ENCODE measurements around the gene ATG4B. TPM values are rescaled to one million over a fixed set of nuclear protein-coding genes. Genes with fewer than 3 reads are reported as not detected.

Gene ATG4B
- total RNA-seq, 4 donors from 2014 or later, result 50.5 to 173 (median 88.0) TPM

DNA sequence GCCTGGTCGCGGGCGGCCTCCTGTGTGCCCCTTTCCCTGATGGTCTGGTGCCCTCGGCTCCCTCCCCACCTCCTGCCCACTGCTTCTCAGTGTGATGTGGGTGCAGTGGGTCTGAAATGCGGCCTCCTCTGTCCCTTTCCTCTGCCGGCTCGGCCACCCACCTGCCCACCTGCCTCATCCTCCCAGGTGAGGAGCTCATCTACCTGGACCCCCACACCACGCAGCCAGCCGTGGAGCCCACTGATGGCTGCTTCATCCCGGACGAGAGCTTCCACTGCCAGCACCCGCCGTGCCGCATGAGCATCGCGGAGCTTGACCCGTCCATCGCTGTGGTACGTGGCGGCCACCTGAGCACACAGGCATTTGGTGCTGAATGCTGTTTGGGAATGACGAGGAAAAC, 30.9 kb downstream of the ATG4B start:
- Histone ChIP-seq H3K27me3 (no peaks in the 10 kb centered on the region), H3K27ac (no peak overlapping the region), H3K9me3 (no peaks in the 10 kb centered on the region), H3K4me1 (peaks cover 3% of the 10 kb centered on the region), H3K36me3 (peaks cover 65% of the 10 kb centered on the region), H3K4me3 (no peak overlapping the region)
- no peak for DNase-seq (ENCODE audit: low spot score in 2 of 2)
- 97% methylated on average over 17 of the region's 21 CpGs for WGBS
- no peak for TF ChIP-seq POLR2AphosphoS5 (IDR thresholded peaks at IDR 0.05)

GRCh38 chr2:241668839-241669238, 31.3 kb downstream of the ATG4B start:
- TF ChIP-seq POLR2A (IDR thresholded peaks at IDR 0.05) (no peak), POLR2AphosphoS5 (IDR thresholded peaks at IDR 0.05) (no peak), EP300 (IDR thresholded peaks at IDR 0.05) (no peak)
- TF ChIP-seq, protein P1, sequence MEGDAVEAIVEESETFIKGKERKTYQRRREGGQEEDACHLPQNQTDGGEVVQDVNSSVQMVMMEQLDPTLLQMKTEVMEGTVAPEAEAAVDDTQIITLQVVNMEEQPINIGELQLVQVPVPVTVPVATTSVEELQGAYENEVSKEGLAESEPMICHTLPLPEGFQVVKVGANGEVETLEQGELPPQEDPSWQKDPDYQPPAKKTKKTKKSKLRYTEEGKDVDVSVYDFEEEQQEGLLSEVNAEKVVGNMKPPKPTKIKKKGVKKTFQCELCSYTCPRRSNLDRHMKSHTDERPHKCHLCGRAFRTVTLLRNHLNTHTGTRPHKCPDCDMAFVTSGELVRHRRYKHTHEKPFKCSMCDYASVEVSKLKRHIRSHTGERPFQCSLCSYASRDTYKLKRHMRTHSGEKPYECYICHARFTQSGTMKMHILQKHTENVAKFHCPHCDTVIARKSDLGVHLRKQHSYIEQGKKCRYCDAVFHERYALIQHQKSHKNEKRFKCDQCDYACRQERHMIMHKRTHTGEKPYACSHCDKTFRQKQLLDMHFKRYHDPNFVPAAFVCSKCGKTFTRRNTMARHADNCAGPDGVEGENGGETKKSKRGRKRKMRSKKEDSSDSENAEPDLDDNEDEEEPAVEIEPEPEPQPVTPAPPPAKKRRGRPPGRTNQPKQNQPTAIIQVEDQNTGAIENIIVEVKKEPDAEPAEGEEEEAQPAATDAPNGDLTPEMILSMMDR (IDR thresholded peaks at IDR 0.05), result no peak
- peaks cover 3% of the 10 kb centered on the region for H3K4me1 ChIP-seq
- no peaks in the 10 kb centered on the region for H3K9me3 ChIP-seq
- H3K27ac ChIP-seq, result no peak overlapping the region
- no peak for DNase-seq (ENCODE audit: low spot score in 2 of 2)
- no peaks in the 10 kb centered on the region for H3K27me3 ChIP-seq
- 93% methylated on average over 12 of the region's 12 CpGs for WGBS
- peaks cover 65% of the 10 kb centered on the region for H3K36me3 ChIP-seq
- no peak overlapping the region for H3K4me3 ChIP-seq

DNA sequence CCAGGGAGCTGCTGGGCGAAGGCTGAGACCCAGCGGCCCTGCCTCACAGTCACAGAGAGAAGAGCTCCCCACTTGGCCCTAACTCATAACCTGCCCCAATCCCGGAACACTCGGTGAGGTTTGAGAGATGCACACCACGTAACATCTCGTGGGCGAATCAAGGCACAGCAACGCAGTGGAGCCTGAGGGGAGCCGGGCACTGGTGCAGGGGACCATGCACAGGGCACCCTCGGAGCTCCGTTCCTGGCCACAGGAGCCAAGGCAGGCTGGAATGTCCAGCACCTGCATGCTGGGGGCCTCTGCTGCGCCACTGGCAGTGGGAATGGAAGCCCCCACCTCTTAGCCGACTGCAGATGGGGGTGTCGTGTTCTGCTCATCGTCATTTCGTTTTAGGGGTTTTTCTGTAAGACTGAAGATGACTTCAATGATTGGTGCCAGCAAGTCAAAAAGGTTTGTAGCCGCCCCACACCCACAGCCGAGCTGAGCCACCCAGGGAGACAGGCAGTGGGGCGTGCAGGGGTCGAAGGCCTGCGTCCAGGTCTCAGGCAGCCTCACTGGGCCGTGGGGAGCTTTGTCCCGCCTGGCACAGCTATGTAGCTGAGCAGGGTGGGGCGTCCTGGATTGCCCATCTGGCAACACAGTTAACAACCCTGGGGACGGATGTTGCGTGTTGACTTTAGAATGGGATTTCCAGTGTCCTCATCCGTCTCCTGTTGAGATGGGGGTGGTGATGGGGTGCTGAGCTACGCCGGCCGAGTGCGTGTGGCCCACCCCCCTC, 33.0 kb downstream of the ATG4B start:
- no peaks in the 10 kb centered on the region for H3K4me1 ChIP-seq
- H3K9me3 ChIP-seq, result no peaks in the 10 kb centered on the region
- H3K36me3 ChIP-seq, result peaks cover 65% of the 10 kb centered on the region
- no peak overlapping the region for H3K27ac ChIP-seq
- H3K4me3 ChIP-seq, result no peak overlapping the region
- WGBS, result 85% methylated on average over 18 of the region's 31 CpGs
- no peak for DNase-seq (ENCODE audit: low spot score in 2 of 2)
- H3K27me3 ChIP-seq, result no peaks in the 10 kb centered on the region
- TF ChIP-seq EP300 (IDR thresholded peaks at IDR 0.05), result no peak
- no peak for TF ChIP-seq POLR2AphosphoS5 (IDR thresholded peaks at IDR 0.05)
- TF ChIP-seq, protein P1 (IDR thresholded peaks at IDR 0.05), result no peak
- no peak for TF ChIP-seq POLR2A (IDR thresholded peaks at IDR 0.05)

- H3K27ac ChIP-seq, result no peak overlapping the region
- no peak overlapping the region for H3K4me3 ChIP-seq
- peaks cover 66% of the 10 kb centered on the region for H3K36me3 ChIP-seq
- DNase-seq (ENCODE audit: low spot score in 2 of 2), result no peak
- no peaks in the 10 kb centered on the region for H3K9me3 ChIP-seq
- no peaks in the 10 kb centered on the region for H3K4me1 ChIP-seq
- TF ChIP-seq, protein P1 (IDR thresholded peaks at IDR 0.05), result no peak
- TF ChIP-seq POLR2AphosphoS5 (IDR thresholded peaks at IDR 0.05) (no peak), POLR2A (IDR thresholded peaks at IDR 0.05) (no peak), EP300 (IDR thresholded peaks at IDR 0.05) (no peak)
- 79% methylated on average over 15 of the region's 31 CpGs for WGBS
- H3K27me3 ChIP-seq, result no peaks in the 10 kb centered on the region
These were observed 34.2 kb downstream of the ATG4B start for GRCh38 chr2:241671457-241672240.

DNA sequence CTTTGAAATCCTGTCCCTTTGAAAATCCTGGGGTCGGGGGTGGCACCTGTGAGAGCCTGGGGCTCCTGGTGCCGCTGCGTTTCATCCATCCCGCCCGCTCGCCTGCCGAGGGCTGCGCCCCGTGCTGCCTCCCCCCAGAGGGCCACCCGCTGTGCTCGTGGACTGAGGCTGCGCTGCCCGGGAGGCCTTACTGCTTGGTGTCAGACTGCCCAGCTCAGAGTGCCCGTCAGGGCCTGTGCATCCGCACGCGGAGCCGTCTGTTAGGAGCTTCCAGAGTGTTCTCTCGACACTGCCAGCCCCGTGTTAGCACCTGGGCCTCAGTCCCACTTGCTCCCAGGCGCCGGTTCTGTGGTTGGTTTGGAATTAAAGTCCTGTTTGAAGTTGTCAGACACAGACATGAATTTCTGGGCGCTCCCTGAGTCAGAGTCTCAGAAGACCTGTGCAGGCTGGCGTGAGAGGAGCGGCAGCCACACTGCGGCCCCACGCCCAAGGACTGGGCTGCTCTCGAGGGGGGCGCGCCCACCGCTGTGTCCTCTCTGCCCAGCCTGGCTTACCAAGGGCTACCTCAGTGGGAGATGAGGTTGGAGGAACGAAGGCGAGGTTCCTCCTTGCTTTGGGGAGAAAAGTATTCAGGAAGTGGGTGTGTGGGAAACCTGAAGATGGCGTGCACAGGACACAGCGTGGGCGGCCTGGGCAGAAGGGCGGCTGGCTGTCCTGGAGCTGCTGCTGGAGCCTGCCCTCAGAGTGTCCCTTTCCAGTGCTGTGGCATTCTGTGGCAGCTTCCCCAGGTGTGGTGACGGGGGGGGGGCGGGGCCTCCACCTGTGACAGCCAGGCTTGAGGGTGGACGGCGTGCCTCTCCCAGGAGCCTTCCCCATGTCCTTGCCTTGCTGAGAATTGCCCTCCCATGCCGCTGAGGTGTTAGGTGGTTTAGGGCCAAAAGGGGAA, 35.0 kb downstream of the ATG4B start:
- DNase-seq (ENCODE audit: low spot score in 2 of 2), result no peak
- no peaks in the 10 kb centered on the region for H3K4me1 ChIP-seq
- no peaks in the 10 kb centered on the region for H3K27me3 ChIP-seq
- H3K9me3 ChIP-seq, result no peaks in the 10 kb centered on the region
- WGBS, result 87% methylated on average over 21 of the region's 42 CpGs
- H3K36me3 ChIP-seq, result peaks cover 66% of the 10 kb centered on the region
- H3K4me3 ChIP-seq, result no peak overlapping the region
- H3K27ac ChIP-seq, result no peak overlapping the region
- TF ChIP-seq EP300 (IDR thresholded peaks at IDR 0.05) (no peak), POLR2A (IDR thresholded peaks at IDR 0.05) (no peak), POLR2AphosphoS5 (IDR thresholded peaks at IDR 0.05) (no peak)
- TF ChIP-seq, protein P1 (IDR thresholded peaks at IDR 0.05), result no peak

Data from suprapubic skin (tissue), 4 donors.